ENCODE data around the gene BCL11A.

DNA sequence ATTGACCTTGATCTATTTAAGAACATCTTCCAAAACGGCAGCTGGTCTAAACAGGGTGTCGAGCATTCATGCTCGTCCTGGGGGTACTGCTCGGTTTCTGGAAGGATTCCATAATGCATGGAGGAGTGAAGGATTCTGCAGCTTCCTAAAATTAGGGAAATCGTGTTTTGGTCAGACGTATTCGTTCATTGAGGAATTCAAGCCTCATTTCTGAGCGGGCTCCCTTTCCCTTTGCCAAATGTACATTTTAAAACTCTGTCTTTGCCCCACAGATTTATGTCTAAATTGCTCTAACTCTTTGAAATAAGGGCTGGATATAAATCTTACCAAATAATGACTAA, 144.0 kb downstream of the BCL11A start:
- TF ChIP-seq, protein P1, sequence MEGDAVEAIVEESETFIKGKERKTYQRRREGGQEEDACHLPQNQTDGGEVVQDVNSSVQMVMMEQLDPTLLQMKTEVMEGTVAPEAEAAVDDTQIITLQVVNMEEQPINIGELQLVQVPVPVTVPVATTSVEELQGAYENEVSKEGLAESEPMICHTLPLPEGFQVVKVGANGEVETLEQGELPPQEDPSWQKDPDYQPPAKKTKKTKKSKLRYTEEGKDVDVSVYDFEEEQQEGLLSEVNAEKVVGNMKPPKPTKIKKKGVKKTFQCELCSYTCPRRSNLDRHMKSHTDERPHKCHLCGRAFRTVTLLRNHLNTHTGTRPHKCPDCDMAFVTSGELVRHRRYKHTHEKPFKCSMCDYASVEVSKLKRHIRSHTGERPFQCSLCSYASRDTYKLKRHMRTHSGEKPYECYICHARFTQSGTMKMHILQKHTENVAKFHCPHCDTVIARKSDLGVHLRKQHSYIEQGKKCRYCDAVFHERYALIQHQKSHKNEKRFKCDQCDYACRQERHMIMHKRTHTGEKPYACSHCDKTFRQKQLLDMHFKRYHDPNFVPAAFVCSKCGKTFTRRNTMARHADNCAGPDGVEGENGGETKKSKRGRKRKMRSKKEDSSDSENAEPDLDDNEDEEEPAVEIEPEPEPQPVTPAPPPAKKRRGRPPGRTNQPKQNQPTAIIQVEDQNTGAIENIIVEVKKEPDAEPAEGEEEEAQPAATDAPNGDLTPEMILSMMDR (IDR thresholded peaks at IDR 0.05) = no peak
- no peak for TF ChIP-seq POLR2A (IDR thresholded peaks at IDR 0.05)
